ENCODE results near the gene PPP1R13B. TPM values are rescaled to one million over a fixed set of nuclear protein-coding genes. Genes with fewer than 3 reads are reported as not detected.

The PPP1R13B gene
- total RNA-seq, 2 experiments from 2014 or later = 11.6 to 12.0 TPM

- no peak overlapping the region for H3K4me3 Mint-ChIP-seq
Measured at GRCh38 chr14:103886304-103887169, 39.2 kb upstream of the PPP1R13B start.

DNA sequence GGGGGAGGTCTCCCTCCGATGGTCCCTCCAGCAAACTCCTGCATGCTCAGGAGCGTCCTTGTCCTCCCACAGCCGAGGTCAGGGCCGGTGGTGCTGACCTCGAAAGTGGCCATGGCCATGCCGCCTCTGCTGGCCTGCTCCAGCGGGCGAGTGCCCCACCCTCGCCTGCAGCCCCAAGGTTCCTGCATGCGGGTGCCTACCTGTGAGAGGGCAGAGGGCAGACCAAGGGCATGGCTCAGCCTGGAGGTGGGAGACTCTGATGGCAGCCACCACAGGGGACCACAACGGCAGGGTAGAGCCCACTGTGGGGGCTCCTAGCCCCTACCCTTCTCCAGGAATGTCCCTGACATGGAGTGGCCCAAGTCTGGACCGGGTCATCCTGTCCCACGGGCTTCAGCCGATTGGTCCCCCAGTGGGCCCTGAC lies 38.1 kb upstream of the PPP1R13B start:
- Mint-ChIP-seq H3K36me3 (ENCODE audit: low read depth) (no peaks in the 10 kb centered on the region), H3K27me3 (no peaks in the 10 kb centered on the region), H3K9me3 (no peaks in the 10 kb centered on the region), H3K27ac (no peak overlapping the region), H3K4me3 (no peak overlapping the region), H3K4me1 (no peaks in the 10 kb centered on the region)
- ChIA-PET CTCF (interaction anchor here (0.6 kb wide), 1 partner anchor 258 kb away, joined by 3 read pairs; no protein-coding TSS in a partner anchor), POLR2A (no interaction called here)
- no peak for DNase-seq

More at GRCh38 chr14:103886304-103887169, 39.2 kb upstream of the PPP1R13B start:
- ChIA-PET CTCF (interaction anchor here (0.6 to 0.8 kb wide), 3 partner anchors 9 to 24 kb away, joined by 3 to 5 read pairs (median 3); no protein-coding TSS in a partner anchor), POLR2A (no interaction called here)
- H3K36me3 Mint-ChIP-seq (ENCODE audit: low read depth) = no peaks in the 10 kb centered on the region
- no peaks in the 10 kb centered on the region for H3K9me3 Mint-ChIP-seq
- H3K27ac Mint-ChIP-seq = no peak overlapping the region
- H3K27me3 Mint-ChIP-seq = no peaks in the 10 kb centered on the region
- no peaks in the 10 kb centered on the region for H3K4me1 Mint-ChIP-seq
- DNase-seq = no peak

- Mint-ChIP-seq H3K27ac (no peak overlapping the region), H3K36me3 (ENCODE audit: low read depth) (no peaks in the 10 kb centered on the region), H3K4me1 (peaks cover 6% of the 10 kb centered on the region), H3K4me3 (no peak overlapping the region), H3K9me3 (no peaks in the 10 kb centered on the region), H3K27me3 (no peaks in the 10 kb centered on the region)
- DNase-seq = no peak
- POLR2A ChIA-PET = no interaction called here
- CTCF ChIA-PET = interaction anchor here (0.9 kb wide), 1 partner anchor 18 kb away, joined by 3 read pairs; no protein-coding TSS in a partner anchor
Measured at GRCh38 chr14:103884854-103885253, 37.5 kb upstream of the PPP1R13B start.

DNA sequence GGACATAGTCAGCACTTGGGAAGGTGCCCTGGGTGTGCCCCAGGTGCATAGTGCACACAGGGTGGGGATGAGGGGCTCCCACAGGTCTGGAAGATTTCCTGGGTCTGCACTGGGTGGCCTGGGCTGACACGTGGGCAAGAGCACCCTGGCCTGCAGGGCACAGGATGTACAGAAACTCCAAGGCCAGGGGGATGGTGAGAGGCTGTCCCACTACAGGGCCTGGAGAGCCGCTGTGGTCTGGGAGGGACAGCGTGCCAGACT lies 35.8 kb upstream of the PPP1R13B start:
- no peak overlapping the region for H3K27ac Mint-ChIP-seq
- no peak for DNase-seq
- H3K4me3 Mint-ChIP-seq = no peak overlapping the region
- ChIA-PET CTCF (no interaction called here), POLR2A (no interaction called here)
- no peaks in the 10 kb centered on the region for H3K9me3 Mint-ChIP-seq
- peaks cover 14% of the 10 kb centered on the region for H3K4me1 Mint-ChIP-seq
- H3K27me3 Mint-ChIP-seq = no peaks in the 10 kb centered on the region
- no peaks in the 10 kb centered on the region for H3K36me3 Mint-ChIP-seq (ENCODE audit: low read depth)

DNA sequence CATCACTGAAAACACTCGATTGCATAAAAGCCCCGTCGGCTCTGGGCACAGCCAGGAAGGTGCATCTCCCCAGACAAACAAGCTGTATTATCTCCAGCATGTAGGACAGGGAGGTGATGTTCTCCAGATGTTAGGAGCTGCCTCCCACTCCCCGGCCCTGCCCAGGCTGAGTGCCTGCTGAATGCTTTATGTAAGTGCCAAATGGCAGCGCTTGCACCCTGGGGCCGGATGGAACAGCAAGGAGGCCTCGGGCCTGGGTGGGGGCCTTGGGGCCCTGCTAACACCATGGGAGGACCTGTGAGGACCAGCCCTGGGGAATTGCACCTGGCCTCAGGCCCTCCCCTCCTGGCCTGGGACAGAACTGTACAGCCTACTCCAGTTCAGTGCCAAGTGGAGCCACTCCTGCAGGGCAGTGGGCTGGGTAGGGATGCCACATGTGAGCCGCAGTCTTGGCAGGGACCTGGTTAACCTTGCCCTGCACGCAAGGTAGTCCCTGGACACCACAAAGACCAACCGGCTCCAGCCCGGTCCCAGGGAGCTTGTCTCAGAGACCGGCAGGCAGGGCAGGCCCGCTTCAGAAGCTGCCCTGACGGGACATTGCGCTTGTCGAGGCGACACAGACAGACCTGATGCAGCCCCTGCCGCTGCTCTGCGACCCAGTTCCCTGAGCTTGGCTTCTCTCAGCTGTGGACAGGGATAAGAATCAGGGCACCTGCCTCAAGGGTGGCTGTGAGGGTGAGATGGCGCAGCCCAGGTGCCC lies 35.3 kb upstream of the PPP1R13B start:
- Mint-ChIP-seq H3K4me3 (no peak overlapping the region), H3K27me3 (no peaks in the 10 kb centered on the region), H3K9me3 (no peaks in the 10 kb centered on the region), H3K36me3 (ENCODE audit: low read depth) (no peaks in the 10 kb centered on the region), H3K4me1 (peaks cover 14% of the 10 kb centered on the region), H3K27ac (no peak overlapping the region)
- no peak for DNase-seq
- POLR2A ChIA-PET = no interaction called here
- CTCF ChIA-PET = interaction anchor here (1.2 kb wide), 1 partner anchor 38 kb away, joined by 3 read pairs; a partner anchor contains a TSS

GRCh38 chr14:103881268-103882201 lies 34.2 kb upstream of the PPP1R13B start:
- H3K4me1 Mint-ChIP-seq = peaks cover 14% of the 10 kb centered on the region
- DNase-seq = no peak
- no peaks in the 10 kb centered on the region for H3K27me3 Mint-ChIP-seq
- POLR2A ChIA-PET = no interaction called here
- H3K27ac Mint-ChIP-seq = no peak overlapping the region
- CTCF ChIA-PET = interaction anchor here (1.2 to 1.8 kb wide), 2 partner anchors 19 to 40 kb away, joined by 3 to 6 read pairs; a partner anchor contains a TSS
- no peaks in the 10 kb centered on the region for H3K36me3 Mint-ChIP-seq (ENCODE audit: low read depth)
- H3K4me3 Mint-ChIP-seq = no peak overlapping the region
- H3K9me3 Mint-ChIP-seq = no peaks in the 10 kb centered on the region

DNA sequence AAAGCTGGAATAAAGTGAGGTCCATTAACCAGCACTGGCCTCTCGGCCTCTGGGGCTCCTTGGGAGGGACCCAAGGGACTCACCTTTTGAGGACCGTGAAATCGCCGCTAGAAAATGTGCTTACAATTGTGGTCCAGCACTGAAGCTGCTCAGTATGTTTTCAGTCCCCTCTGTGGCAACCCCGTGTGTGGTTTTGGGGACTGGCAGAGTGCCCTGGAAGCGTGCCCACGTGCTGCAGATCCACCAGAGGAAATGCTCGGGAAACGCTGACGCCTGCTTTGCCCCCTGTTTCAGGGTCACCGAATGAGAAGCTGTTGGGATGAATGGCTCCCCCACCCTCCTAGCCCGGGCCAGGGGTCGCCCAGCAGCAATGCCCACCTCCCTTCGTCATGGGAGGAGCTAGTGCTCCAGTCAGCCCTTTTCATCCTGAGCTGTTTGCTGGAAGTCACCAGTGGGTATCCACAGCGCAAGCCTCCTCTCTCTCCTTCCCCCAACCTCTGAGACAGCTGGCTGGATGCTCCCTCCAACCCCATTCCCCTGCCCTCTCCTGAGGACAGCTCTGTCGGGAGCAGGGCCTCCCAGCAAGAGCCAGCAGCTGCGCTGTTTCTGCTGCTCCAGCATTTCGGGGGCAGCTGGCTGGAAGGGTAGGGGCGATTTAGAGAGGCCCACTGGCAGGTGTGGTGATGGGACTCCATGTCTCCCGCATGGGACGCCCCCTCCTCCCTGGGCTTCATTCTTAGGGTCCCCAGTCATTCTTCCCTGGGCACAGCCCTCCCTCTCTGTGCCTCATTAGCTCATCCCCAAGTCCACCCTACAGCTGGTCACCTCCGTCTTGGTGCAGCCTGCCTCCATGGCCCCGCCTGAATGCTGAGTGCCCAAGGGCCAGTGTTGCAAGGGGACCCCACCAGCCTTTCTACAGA lies 33.2 kb upstream of the PPP1R13B start:
- no peaks in the 10 kb centered on the region for H3K36me3 Mint-ChIP-seq (ENCODE audit: low read depth)
- no peaks in the 10 kb centered on the region for H3K27me3 Mint-ChIP-seq
- H3K27ac Mint-ChIP-seq = no peak overlapping the region
- peaks cover 14% of the 10 kb centered on the region for H3K4me1 Mint-ChIP-seq
- no peak for DNase-seq
- H3K9me3 Mint-ChIP-seq = no peaks in the 10 kb centered on the region
- ChIA-PET POLR2A (no interaction called here), CTCF (interaction anchor here (0.6 to 1.8 kb wide), 3 partner anchors 20 to 26 kb away, joined by 3 to 6 read pairs (median 3); no protein-coding TSS in a partner anchor)
- peak overlapping the region; percentile 41 for H3K4me3 Mint-ChIP-seq

GRCh38 chr14:103879570-103880347 lies 32.4 kb upstream of the PPP1R13B start:
- H3K4me3 Mint-ChIP-seq = peak overlapping the region; percentile 41
- no peak for DNase-seq
- CTCF ChIA-PET = interaction anchor here (0.6 to 1.8 kb wide), 3 partner anchors 21 to 27 kb away, joined by 3 to 6 read pairs (median 3); no protein-coding TSS in a partner anchor

DNA sequence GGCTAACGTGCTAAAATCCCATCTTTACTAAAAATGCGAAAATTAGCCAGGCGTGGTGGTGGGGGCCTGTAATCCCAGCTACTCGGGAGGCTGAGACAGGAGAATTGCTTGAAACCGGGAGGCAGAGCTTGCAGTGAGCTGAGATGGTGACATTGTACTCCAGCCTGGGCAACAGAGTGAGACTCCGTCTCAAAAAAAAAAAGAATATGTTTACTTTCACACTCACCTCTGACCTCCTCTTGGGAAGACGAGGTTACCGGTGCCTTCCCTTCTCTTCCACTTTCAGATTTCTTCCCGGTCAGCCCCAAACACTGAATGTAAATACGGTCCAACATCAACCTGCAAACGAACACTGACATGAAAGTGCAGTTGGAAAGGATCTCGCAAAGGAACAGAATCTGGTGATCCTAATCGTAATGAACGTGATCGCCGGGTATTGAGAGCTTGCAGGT lies 31.8 kb upstream of the PPP1R13B start:
- no peak for DNase-seq
- Mint-ChIP-seq H3K4me3 (peak overlapping the region; percentile 19), H3K9me3 (no peaks in the 10 kb centered on the region), H3K36me3 (ENCODE audit: low read depth) (no peaks in the 10 kb centered on the region), H3K4me1 (peaks cover 19% of the 10 kb centered on the region), H3K27me3 (no peaks in the 10 kb centered on the region), H3K27ac (peak overlapping the region; percentile 50)
- POLR2A ChIA-PET = no interaction called here
- CTCF ChIA-PET = interaction anchor here (0.5 to 1.6 kb wide), 4 partner anchors 25 to 1224 kb away, joined by 3 to 6 read pairs (median 3); no protein-coding TSS in a partner anchor

More at GRCh38 chr14:103879570-103880347, 32.4 kb upstream of the PPP1R13B start:
- Mint-ChIP-seq H3K27ac (peak overlapping the region; percentile 50), H3K36me3 (ENCODE audit: low read depth) (no peaks in the 10 kb centered on the region), H3K4me1 (peaks cover 18% of the 10 kb centered on the region), H3K27me3 (no peaks in the 10 kb centered on the region), H3K9me3 (no peaks in the 10 kb centered on the region)
- POLR2A ChIA-PET = no interaction called here

GRCh38 chr14:103878180-103878579 lies 30.8 kb upstream of the PPP1R13B start:
- H3K4me3 Mint-ChIP-seq = no peak overlapping the region
- H3K36me3 Mint-ChIP-seq (ENCODE audit: low read depth) = no peaks in the 10 kb centered on the region
- no peaks in the 10 kb centered on the region for H3K9me3 Mint-ChIP-seq
- CTCF ChIA-PET = interaction anchor here (0.6 to 1.6 kb wide), 6 partner anchors 8 to 69 kb away, joined by 3 to 6 read pairs (median 4); no protein-coding TSS in a partner anchor
- H3K27me3 Mint-ChIP-seq = no peaks in the 10 kb centered on the region
- no peak for DNase-seq
- POLR2A ChIA-PET = no interaction called here
- peaks cover 19% of the 10 kb centered on the region for H3K4me1 Mint-ChIP-seq
- no peak overlapping the region for H3K27ac Mint-ChIP-seq

DNA sequence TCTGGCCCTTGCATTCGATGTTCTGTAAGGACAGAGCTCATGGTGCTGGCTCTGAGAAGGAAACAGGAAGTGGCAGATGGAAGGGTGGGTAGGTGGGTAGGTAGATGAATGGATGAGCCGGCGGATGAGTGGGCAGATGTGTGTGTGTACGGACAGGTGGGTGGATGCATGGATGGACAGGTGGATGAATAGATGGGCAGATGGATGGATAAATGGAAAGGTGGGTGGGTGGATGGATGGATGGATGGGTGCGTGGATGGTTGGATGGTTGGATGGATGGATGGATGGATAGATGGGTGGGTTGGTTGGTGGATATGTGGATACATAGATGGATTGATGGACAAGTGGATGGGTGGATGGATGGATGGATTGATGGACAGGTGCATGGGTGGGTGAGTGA lies 27.6 kb upstream of the PPP1R13B start:
- H3K9me3 Mint-ChIP-seq = no peaks in the 10 kb centered on the region
- peaks cover 26% of the 10 kb centered on the region for H3K4me1 Mint-ChIP-seq
- H3K27ac Mint-ChIP-seq = no peak overlapping the region
- H3K4me3 Mint-ChIP-seq = no peak overlapping the region
- H3K36me3 Mint-ChIP-seq (ENCODE audit: low read depth) = no peaks in the 10 kb centered on the region
- no peaks in the 10 kb centered on the region for H3K27me3 Mint-ChIP-seq
- CTCF ChIA-PET = interaction anchor here (1.2 kb wide), 1 partner anchor 29 kb away, joined by 4 read pairs; no protein-coding TSS in a partner anchor
- POLR2A ChIA-PET = no interaction called here
- DNase-seq = no peak

Data from activated CD4-positive, alpha-beta T cell treated with anti-CD3 and anti-CD28 coated beads, Interleukin-2, amount 10 ng/mL, durations not matched to agents 7 days and 5 days (primary cell).